Spleen (tissue), 11 donors: ENCODE results near the gene KLHDC7B. TPM values are rescaled to one million over a fixed set of nuclear protein-coding genes. Genes with fewer than 3 reads are reported as not detected.

ENCODE experiments used
- DNase-seq: peaks from one replicate; pipeline ENCODE4 v3.0.0-alpha.2; 2020
- H3K27ac ChIP-seq, 8 donors: fragments of 200-600 bp; sonication (generic) in 7 of 8; 1 replicate in 4 of 8; 2 replicates in 4 of 8; pipeline versions ENCODE4 v1.5.0 to v1.8.0; 2016 to 2021; ENCODE audit warnings: inconsistent platforms in 4 of 8, mild to moderate bottlenecking in 4 of 8, moderate library complexity in 1 of 8
- H3K27me3 ChIP-seq, 7 donors: fragments of 200-600 bp; sonication (generic) in 6 of 7; replicated peaks in 1 of 7; 1 replicate in 4 of 7; 2 replicates in 3 of 7; pipeline versions ENCODE4 v1.5.0 to v1.8.0; 2016 to 2021; ENCODE audit warnings: inconsistent platforms in 3 of 7, mild to moderate bottlenecking in 1 of 7
- H3K36me3 ChIP-seq, 6 donors: fragments of 200-600 bp; sonication (generic) in 5 of 6; 1 replicate in 4 of 6; 2 replicates in 2 of 6; pipeline versions ENCODE4 v1.5.0 to v1.8.0; 2016 to 2021; ENCODE audit warnings: inconsistent platforms in 2 of 6
- H3K4me1 ChIP-seq, 6 donors: fragments of 200-600 bp; sonication (generic) in 5 of 6; 1 replicate in 3 of 6; 2 replicates in 3 of 6; pipeline versions ENCODE4 v1.5.0 to v1.8.0; 2016 to 2021; ENCODE audit warnings: inconsistent platforms in 3 of 6
- H3K4me3 ChIP-seq, 8 donors: fragments of 200-600 bp; sonication (generic) in 7 of 8; 1 replicate in 4 of 8; 2 replicates in 4 of 8; pipeline versions ENCODE4 v1.5.0 to v1.8.0; 2016 to 2021; ENCODE audit warnings: inconsistent platforms in 4 of 8, mild to moderate bottlenecking in 4 of 8, moderate library complexity in 2 of 8
- H3K9me3 ChIP-seq, 8 donors: fragments of 200-600 bp; sonication (generic) in 7 of 8; 1 replicate in 4 of 8; 2 replicates in 4 of 8; pipeline versions ENCODE4 v1.5.0 to v1.8.0; 2016 to 2021; ENCODE audit warnings: inconsistent platforms in 4 of 8
- POLR2A ChIP-seq, 3 donors: fragments of 450-650 bp; IDR thresholded peaks; one replicate each; pipeline ENCODE4 v1.5.1; 2017; ENCODE audit warnings: antibody characterized with exemption in 3 of 3, mild to moderate bottlenecking in 1 of 3
- POLR2AphosphoS5 ChIP-seq, 3 donors: sonication (generic); formaldehyde crosslinking; IDR thresholded peaks; one replicate each; pipeline ENCODE4 v1.5.1; 2017; ENCODE audit warnings: antibody characterized with exemption in 3 of 3
- WGBS, 5 donors: extraction: QIAGEN DNeasy Blood & Tissue Kit in 3 of 5; methylation state at CpG; one replicate each; pipeline versions ENCODE4 v1.1.5 to v1.1.7; 2013 to 2018; 5-methylcytosine and 5-hydroxymethylcytosine counted together
- intact Hi-C: fragments of 100-400 bp; cut with DNase I; formaldehyde crosslinking; loops from one replicate; pipeline ENCODE4 v1.15.0; 2023; ENCODE audit warnings: low total_unique reads
- polyA plus RNA-seq, 3 donors: library from polyadenylated mRNA; stranded (reverse); fragments of 200-250 nt; gene quantifications; one replicate each; pipeline ENCODE4 v1.2.1, GENCODE V29; 2013
- total RNA-seq, 7 donors: library from RNA; depleted of rRNA in 3 of 7; stranded (reverse); fragments of >200 nt in 3 of 7; fragmentation: NEBNext Ultra II Directional in 4 of 7; extraction: Animal tissue kit (Norgen Biotek cat#: 25700) in 4 of 7; gene quantifications; one replicate each; pipeline versions ENCODE4 v1.1.0 to v1.2.1, GENCODE V29; 2016 to 2021
- TF ChIP-seq, protein P1 (sequence below), 11 experiments: fragments of 200-600 bp in 7 of 11; fragments of 450-650 bp in 4 of 11; sonication (generic) in 4 of 11; IDR thresholded peaks in 8 of 11; conservative IDR thresholded peaks in 3 of 11; 1 replicate in 7 of 11; 2 replicates in 4 of 11; pipeline versions ENCODE4 v1.4.0 to v1.8.0; 2016 to 2021; ENCODE audit warnings: antibody characterized with exemption in 11 of 11, inconsistent platforms in 4 of 11, mild to moderate bottlenecking in 1 of 11
- donor health status: healthy with polysubstance abuse.
- donor health status: DM: no; HTN: no; CAD: no; lungs with moderate emphysema.
- donor health status: DM: no; HTN: no; CAD: no.
- donor health status: Bipolar disorder and iron deficiency.
- donor health status: healthy.
- donor health status: DM: no; HTN: no; CAD: no.
- donor health status: DM: yes; HTN: yes; CAD: no.

Gene KLHDC7B
- total and polyA plus RNA-seq, 10 donors: 2.6 to 5.0 (median 3.4) TPM

DNA sequence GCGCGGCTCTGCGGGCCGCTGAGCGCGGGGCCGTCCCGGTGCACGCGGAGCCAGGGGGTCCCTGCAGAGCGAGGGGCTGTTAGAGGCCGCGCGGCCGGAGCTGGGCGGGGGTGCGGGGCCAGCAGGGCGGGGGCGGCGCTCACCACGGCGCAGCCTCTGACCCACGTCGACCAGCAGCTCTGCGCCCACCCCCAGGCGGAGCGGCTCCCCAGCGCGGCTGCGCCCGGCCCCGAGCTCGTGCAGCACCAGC is 19.9 kb upstream of the KLHDC7B start:
- TF ChIP-seq, protein P1, sequence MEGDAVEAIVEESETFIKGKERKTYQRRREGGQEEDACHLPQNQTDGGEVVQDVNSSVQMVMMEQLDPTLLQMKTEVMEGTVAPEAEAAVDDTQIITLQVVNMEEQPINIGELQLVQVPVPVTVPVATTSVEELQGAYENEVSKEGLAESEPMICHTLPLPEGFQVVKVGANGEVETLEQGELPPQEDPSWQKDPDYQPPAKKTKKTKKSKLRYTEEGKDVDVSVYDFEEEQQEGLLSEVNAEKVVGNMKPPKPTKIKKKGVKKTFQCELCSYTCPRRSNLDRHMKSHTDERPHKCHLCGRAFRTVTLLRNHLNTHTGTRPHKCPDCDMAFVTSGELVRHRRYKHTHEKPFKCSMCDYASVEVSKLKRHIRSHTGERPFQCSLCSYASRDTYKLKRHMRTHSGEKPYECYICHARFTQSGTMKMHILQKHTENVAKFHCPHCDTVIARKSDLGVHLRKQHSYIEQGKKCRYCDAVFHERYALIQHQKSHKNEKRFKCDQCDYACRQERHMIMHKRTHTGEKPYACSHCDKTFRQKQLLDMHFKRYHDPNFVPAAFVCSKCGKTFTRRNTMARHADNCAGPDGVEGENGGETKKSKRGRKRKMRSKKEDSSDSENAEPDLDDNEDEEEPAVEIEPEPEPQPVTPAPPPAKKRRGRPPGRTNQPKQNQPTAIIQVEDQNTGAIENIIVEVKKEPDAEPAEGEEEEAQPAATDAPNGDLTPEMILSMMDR (IDR thresholded peaks at IDR 0.05 in 8 of 11, conservative IDR thresholded peaks at IDR 0.05 in 3 of 11): peak in 1 of 11 experiments; percentile 46
- TF ChIP-seq POLR2AphosphoS5 (IDR thresholded peaks at IDR 0.05): no peak
- Histone ChIP-seq H3K27ac (peak overlapping the region; percentile 81 to 100 (median 99)), H3K27me3 (no peaks in the 10 kb centered on the region), H3K36me3 (peaks cover 0 to 54% (median 32%) of the 10 kb centered on the region in 6 donors), H3K4me1 (peaks cover 30 to 78% (median 57%) of the 10 kb centered on the region in 6 donors), H3K9me3 (no peaks in the 10 kb centered on the region), H3K4me3 (peak overlapping the region; percentile 39 to 97 (median 82))
- 0 to 2% (median 1%) methylated on average over 5 to 33 of the region's 33 CpGs for whole genome bisulfite sequencing, 5 donors
- DNase-seq: no peak
- intact Hi-C loops: no loop called here

DNA sequence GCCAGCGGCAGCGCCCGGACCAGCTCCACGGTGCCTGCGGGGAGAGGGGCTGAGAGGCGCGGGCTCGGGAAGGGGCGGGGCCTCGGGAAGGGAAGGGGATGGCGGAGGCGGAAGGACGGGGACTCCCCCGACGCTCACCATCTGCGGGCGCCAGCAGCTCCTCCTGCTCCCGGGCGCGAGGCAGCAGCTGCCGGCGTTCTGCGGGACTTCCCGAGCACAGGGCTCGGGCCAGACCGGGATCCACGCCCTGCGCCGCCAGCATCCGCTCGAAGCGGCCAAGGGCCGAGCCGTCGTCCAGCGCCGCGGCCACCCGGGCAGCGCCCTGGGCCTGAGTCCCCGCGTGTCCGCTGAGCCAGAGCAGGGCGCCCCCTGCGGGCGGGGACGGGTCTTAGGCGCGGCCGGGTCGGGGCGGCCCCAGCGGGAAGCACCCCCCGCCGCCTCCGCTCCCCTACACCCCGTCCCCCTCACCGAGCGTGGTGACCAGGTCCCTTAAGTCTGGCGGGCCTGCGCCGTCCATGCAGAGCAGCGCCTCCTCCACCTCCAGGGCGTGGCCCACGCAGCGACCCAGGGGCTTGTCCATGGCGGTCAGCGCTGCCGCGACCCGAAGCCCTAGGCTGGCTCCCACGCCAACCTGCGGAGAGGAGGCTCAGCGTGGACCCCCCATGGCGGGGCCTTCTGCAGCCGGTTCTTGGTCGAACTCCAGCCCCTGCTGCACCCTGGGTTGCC is 19.4 kb upstream of the KLHDC7B start:
- Histone ChIP-seq H3K9me3 (no peaks in the 10 kb centered on the region), H3K4me3 (peak overlapping the region; percentile 39 to 97 (median 82)), H3K27me3 (no peaks in the 10 kb centered on the region), H3K27ac (peak overlapping the region; percentile 81 to 100 (median 99)), H3K36me3 (peaks cover 0 to 50% (median 28%) of the 10 kb centered on the region in 6 donors), H3K4me1 (peaks cover 30 to 83% (median 60%) of the 10 kb centered on the region in 6 donors)
- peak; percentile 98 for DNase-seq
- TF ChIP-seq POLR2A (IDR thresholded peaks at IDR 0.05) (no peak), POLR2AphosphoS5 (IDR thresholded peaks at IDR 0.05) (peak in 2 of 3 donors; percentile 41 to 58)
- TF ChIP-seq, protein P1 (IDR thresholded peaks at IDR 0.05 in 8 of 11, conservative IDR thresholded peaks at IDR 0.05 in 3 of 11): peak; percentile 34 to 93 (median 82)
- intact Hi-C loops: no loop called here
- 0 to 1% (median 0%) methylated on average over 9 to 77 of the region's 77 CpGs for WGBS, 5 donors

DNA sequence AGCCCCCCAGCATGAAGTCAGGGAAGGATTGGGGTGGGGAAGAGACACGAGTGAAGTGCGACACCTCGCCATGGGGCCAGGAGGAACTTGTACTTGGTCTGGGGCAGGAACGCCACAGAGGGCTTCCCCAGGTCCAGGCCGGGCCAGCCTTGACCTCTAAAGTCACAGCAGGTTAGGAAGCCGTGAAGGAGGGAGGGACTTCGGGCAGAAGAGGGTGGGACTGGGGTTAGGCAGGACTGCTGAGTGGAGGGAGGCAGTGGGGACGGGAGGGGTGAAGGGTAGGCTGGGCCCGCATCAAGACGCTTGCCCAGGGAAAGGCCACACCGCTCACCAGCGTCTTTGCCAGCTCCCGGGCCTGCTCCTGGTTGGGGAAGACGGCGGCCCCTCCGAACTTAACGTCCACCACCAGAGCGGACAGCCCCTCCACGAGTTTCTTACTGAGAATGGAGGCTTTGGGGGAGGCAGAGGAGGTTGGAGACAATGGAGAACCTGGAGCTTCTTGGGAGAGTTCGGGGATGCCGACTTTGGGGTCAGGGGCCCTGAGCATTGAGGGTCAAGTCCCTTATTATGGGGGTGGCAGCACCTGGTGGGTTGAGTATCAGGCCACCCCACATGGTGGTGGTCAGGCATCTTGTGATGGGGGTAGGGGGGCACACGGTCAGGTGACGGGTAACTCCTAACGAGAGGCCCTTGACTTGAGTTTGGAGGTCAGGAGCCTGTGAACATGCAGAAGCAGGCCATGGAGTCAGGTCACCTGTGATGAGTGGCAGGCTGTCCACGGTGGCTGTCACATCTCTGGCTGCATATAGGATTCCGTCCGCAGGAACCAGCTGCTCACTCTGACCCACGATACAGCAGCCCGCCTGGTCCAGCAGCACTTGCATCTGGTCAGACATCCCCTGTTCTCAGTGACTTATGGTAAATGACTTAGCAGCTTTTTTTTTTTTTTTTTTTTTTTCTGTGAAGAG is 18.6 kb upstream of the KLHDC7B start:
- 34 to 45% (median 36%) methylated on average over 28 to 29 of the region's 29 CpGs for WGBS, 5 donors
- peak overlapping the region; percentile 81 to 100 (median 99) for H3K27ac ChIP-seq
- H3K9me3 ChIP-seq: no peaks in the 10 kb centered on the region
- peaks cover 30 to 91% (median 64%) of the 10 kb centered on the region in 6 donors for H3K4me1 ChIP-seq
- TF ChIP-seq POLR2AphosphoS5 (IDR thresholded peaks at IDR 0.05): peak; percentile 69 to 87 (median 74)
- TF ChIP-seq POLR2A (IDR thresholded peaks at IDR 0.05): peak in 1 of 3 donors; percentile 11
- TF ChIP-seq, protein P1 (IDR thresholded peaks at IDR 0.05 in 8 of 11, conservative IDR thresholded peaks at IDR 0.05 in 3 of 11): no peak
- H3K36me3 ChIP-seq: peaks cover 0 to 41% (median 20%) of the 10 kb centered on the region in 6 donors
- peak overlapping the region; percentile 39 to 97 (median 82) for H3K4me3 ChIP-seq
- H3K27me3 ChIP-seq: no peaks in the 10 kb centered on the region
- intact Hi-C loops: no loop called here
- peak; percentile 91 for DNase-seq
